Endometrium (tissue), 2 donors: ENCODE measurements around the gene METAP1.
"Not testable (repeated sequence)": the region's sequence is repeated elsewhere in the genome, so short reads cannot be mapped to it uniquely, and the experiment has no call there.

Experiments
- FAIRE-seq: peaks from 2 replicates; lab custom pipeline; 2012; peaks lifted over from hg19 to GRCh38; lab: Jason Lieb, UNC
- donor health status: control.
- donor health status: control.

The METAP1 gene

GRCh38 chr4:98997166-98997565 is 1.6 kb downstream of the METAP1 start:
- FAIRE-seq, result no peak

- no peak for FAIRE-seq
Observed at GRCh38 chr4:98998551-98998950, 3.0 kb downstream of the METAP1 start.

- FAIRE-seq, result no peak
Observed at GRCh38 chr4:99002279-99002678, 6.8 kb downstream of the METAP1 start.

GRCh38 chr4:99008051-99008450 is 12.5 kb downstream of the METAP1 start:
- no peak for FAIRE-seq

- no peak for FAIRE-seq
Observed at GRCh38 chr4:99011910-99012309, 16.4 kb downstream of the METAP1 start.

- FAIRE-seq, result no peak
Observed at GRCh38 chr4:99013402-99013843, 17.9 kb downstream of the METAP1 start.

- no peak for FAIRE-seq
Observed at GRCh38 chr4:99013884-99014523, 18.5 kb downstream of the METAP1 start.

- no peak for FAIRE-seq
Observed at GRCh38 chr4:99021386-99021785, 25.9 kb downstream of the METAP1 start.

GRCh38 chr4:99022566-99022965 is 27.0 kb downstream of the METAP1 start:
- FAIRE-seq, result no peak

- FAIRE-seq, result not testable (repeated sequence)
Observed at GRCh38 chr4:99023800-99024251, 28.3 kb downstream of the METAP1 start.

GRCh38 chr4:99024481-99025275 is 29.2 kb downstream of the METAP1 start:
- FAIRE-seq, result no peak

- FAIRE-seq, result no peak
Observed at GRCh38 chr4:99025506-99025905, 30.0 kb downstream of the METAP1 start.

- FAIRE-seq, result no peak
Observed at GRCh38 chr4:99027304-99027703, 31.8 kb downstream of the METAP1 start.

- no peak for FAIRE-seq
Observed at GRCh38 chr4:99028187-99028586, 32.7 kb downstream of the METAP1 start.

- no peak for FAIRE-seq
Observed at GRCh38 chr4:99029018-99029735, 33.7 kb downstream of the METAP1 start.

- FAIRE-seq, result no peak
Observed at GRCh38 chr4:99029852-99030251, 34.3 kb downstream of the METAP1 start.

GRCh38 chr4:99033956-99034355 is 38.4 kb downstream of the METAP1 start:
- FAIRE-seq, result no peak

- FAIRE-seq, result peak; percentile 58
Observed at GRCh38 chr4:99038213-99038612, 42.7 kb downstream of the METAP1 start.

- no peak for FAIRE-seq
Observed at GRCh38 chr4:99043346-99043745, 47.8 kb downstream of the METAP1 start.

GRCh38 chr4:99047710-99048109 is 52.2 kb downstream of the METAP1 start:
- FAIRE-seq, result no peak

GRCh38 chr4:99052902-99053301 is 57.4 kb downstream of the METAP1 start:
- no peak for FAIRE-seq

GRCh38 chr4:99054428-99054994 is 59.0 kb downstream of the METAP1 start:
- no peak for FAIRE-seq

GRCh38 chr4:99058228-99058627 is 62.7 kb downstream of the METAP1 start:
- no peak for FAIRE-seq
